GM18511 (cell line): ENCODE data around the gene SHMT2.

Source experiments
- ATAC-seq: cut with Tn5 transposase; IDR thresholded peaks from one replicate; pipeline ENCODE4 v1.9.1; 2021; ENCODE audit warnings: mild to moderate bottlenecking, moderate library complexity; ENCODE audit not compliant: unreplicated experiment

Gene SHMT2

DNA sequence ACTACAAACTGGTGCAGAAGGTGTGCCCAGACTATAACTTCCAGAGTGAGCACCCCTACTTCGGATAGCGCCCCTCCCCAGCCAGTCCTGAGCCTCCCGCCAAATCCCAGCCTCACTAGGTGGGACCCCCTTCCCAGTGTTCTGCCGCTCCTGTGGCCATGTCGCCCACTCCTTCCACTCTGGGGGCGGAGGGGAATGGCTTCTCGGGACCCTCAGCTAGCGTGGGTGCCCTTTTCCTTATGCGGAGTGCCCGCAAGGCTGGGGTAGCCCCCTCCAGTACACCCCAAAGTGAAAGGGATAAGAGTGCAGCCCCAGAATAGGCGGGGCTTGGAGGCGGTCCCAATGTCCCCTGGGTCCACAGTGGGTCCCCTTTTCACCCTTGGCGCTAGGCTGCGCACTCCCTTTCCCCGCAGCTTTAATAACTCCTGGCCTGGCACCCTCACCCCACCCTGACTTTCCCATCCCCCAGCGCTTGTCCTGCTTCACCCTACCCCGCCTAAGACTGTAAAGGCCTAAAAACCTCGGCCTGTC lies 3.8 kb upstream of the SHMT2 start:
- ATAC-seq: no peak

DNA sequence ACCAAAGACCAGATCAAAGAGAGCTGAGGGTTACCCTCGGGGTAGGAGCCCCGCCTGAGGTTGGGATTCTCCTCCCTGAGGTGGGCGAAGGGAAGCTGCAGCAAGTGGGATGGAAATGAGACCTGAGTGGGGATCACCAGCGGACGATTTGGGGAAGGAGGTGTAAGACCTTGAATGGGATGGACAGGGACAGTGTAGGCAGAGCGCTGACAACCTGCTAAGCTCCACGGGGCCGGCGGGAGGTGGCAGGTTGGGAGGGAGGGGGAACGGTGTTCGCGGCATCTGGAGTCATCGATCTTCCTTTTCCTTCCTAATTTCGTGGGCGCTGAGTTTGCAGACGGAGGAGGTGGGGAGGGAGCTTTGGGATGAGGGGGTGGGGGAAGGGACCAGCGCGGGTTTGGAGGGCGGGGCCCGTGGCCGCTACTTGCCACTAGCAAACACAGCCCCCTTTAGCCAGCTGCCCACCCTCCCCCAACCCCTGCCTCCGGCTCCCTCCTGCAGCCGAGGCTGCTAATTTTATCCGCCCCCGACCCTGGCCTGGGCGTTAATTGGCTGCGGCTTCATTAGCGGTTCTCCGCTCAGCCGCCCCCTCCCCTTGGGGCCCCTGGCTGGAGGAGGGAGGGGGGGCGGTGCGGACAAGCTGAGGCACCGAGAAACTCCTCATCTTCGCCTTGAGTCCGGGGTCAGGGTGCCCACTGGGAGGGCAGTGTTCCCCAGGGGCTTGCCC lies 2.8 kb upstream of the SHMT2 start:
- ATAC-seq: no peak

DNA sequence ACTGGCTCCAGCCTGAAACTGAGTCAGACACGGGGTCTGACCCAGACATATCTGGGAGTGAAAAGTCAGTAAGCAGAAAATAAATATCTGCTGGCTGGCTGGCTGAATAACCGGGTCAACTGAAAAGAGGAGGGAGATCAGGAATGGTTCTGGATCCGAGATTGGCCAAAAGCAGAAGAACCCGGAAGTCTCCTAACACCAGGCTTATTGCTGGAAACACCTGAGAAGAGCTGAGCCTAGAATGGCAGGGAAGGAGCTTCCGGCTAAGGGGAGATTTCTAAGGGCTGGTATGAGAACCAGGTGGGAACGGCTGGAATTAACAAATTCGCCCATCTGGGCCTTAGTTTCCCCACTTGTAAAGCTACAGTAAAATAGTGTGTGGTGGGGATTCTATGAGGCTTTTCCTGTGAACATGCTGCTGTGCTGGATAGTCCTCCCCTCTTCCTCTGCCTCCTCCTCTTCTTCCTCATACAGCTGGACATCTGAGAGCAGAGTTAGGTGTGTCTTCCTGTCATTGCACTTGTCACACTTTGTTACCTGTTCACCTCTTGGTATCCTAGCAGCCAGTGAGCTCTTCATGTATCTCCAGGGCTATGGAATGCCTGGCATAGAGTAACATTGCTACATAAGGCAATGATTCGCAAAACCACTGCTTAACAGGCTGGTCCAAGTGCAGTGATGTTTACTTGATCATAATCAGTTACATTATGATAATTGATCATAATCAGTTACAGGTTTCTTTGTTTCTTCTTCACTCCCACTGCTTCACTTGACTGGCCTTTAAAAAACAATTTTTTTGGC lies 2.0 kb upstream of the SHMT2 start:
- no peak for ATAC-seq

DNA sequence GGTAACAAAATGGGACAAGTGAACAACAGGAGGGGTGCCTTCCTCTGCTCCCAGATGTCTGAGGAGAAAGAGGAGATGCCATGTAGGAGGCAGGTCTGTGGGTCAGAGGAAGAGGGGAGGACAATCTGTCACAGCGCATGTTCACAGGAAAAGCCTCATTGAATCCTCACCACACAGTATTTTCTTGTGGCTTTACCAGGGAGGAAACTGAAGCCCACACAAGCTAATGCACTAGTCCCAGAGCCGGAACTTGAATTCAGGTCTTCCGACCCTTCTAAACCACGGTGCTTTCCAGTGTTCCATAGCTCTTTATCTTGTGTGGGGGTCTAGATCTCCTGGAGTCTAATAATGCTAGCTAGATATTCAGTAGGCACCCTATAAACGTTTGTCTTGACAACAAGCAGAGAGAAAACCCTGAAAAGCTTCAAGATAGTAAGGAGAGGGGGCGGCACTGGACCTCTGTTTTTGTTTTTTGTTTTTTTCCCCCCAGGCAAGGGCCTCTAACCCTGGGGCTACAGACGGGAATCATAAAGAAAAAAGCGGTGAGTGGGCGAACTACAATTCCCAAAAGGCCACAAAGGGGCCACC lies 371 bp upstream of the SHMT2 start:
- peak; percentile 6 for ATAC-seq

DNA sequence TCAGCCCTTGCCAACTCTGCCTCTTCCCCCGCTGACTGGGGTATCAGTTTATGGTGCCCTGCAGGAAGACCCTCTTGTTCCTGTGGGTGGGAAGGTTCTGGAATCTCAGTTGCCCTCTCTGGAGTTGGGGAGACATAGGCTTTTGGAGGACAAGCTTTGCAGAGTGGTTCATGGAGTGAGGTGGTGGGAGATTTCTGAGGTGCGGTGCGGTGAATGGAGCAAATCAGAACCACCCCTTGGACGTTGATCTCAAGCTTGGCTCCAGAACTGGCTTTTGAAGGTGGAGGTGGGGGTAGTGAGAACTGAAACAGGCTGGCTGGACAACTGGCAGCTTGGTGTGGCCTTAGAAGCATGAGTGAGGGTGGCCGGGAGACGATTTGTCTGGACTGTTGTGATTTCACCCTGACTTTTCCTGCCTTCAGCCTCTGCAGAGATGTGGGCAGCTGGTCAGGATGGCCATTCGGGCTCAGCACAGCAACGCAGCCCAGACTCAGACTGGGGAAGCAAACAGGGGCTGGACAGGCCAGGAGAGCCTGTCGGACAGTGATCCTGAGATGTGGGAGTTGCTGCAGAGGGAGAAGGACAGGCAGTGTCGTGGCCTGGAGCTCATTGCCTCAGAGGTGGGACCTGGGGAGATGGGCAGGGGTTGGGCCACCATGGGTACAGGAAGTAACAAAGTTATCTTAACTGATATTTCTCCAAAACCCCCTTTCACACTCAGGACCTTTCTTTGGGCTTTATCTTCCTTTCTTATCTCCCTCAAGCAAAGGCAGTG lies 1.1 kb downstream of the SHMT2 start:
- ATAC-seq: no peak

DNA sequence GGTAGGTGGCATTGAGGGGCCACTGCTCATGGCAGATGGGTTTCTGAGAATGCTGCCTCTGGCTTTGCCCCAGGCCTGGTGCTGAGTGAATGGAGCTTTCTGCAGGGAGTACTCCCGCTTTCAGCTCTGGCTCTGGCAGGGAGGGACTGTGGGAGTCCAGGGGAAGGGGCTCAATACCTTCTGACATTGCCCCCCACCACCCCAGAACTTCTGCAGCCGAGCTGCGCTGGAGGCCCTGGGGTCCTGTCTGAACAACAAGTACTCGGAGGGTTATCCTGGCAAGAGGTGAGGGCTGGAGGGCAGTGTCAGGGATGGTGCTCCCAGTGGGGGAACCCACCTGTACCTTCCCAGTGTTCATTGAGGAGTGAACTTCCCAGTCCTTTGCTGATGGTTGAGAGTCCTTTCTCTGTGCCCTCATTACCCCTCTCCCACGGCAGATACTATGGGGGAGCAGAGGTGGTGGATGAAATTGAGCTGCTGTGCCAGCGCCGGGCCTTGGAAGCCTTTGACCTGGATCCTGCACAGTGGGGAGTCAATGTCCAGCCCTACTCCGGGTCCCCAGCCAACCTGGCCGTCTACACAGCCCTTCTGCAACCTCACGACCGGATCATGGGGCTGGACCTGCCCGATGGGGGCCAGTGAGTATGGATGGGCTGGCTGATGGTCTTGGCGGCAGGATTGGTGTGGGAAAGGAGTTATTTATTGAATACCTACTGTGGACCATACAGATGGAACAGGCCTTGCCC lies 1.9 kb downstream of the SHMT2 start:
- no peak for ATAC-seq

DNA sequence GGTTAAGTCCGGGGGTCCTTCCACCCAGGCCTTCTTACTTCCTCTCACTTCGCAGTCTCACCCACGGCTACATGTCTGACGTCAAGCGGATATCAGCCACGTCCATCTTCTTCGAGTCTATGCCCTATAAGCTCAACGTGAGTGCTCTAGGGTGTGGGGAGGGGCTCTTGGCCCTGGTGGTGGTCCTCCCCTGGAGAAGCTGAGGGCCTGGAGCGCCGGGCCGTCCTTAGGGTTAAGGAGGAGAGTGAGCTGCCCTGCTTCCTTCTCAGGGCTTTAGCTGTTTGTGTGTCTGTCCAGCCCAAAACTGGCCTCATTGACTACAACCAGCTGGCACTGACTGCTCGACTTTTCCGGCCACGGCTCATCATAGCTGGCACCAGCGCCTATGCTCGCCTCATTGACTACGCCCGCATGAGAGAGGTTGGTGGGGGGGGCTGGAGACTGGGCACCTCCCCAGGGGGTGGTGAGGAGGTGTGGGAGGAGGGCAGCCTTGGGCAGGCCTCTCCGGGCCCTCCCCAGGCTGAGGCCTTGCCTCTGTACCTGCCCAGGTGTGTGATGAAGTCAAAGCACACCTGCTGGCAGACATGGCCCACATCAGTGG lies 2.7 kb downstream of the SHMT2 start:
- ATAC-seq: no peak

DNA sequence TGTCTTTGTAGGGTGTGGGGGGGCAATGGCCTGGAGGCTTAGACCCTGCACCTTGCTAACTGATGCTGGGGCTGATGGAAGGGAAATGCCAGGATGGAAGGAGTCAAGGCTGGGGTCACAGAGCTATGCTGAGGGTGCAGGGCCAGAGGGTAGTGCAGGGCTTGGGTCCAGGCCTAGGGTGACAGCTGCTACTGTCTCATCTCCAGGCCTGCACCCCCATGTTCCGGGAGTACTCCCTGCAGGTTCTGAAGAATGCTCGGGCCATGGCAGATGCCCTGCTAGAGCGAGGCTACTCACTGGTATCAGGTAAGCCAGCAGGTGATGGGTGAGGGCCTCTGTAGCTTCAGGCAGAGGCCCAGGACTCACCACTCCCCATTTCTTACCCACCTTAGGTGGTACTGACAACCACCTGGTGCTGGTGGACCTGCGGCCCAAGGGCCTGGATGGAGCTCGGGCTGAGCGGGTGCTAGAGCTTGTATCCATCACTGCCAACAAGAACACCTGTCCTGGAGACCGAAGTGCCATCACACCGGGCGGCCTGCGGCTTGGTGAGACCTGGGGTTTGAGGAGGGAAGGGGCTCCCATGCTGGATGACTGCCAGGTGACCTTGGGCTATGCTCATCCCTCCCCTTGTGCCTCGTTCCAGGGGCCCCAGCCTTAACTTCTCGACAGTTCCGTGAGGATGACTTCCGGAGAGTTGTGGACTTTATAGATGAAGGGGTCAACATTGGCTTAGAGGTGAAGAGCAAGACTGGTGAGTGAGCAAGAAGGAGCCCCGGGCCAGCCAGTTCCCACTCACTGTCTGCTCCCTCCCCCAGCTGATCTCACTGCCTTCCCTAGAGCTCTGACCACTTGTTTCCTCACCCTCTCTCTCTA lies 4.1 kb downstream of the SHMT2 start:
- ATAC-seq: no peak

DNA sequence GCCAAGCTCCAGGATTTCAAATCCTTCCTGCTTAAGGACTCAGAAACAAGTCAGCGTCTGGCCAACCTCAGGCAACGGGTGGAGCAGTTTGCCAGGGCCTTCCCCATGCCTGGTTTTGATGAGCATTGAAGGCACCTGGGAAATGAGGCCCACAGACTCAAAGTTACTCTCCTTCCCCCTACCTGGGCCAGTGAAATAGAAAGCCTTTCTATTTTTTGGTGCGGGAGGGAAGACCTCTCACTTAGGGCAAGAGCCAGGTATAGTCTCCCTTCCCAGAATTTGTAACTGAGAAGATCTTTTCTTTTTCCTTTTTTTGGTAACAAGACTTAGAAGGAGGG lies 4.7 kb downstream of the SHMT2 start:
- no peak for ATAC-seq

DNA sequence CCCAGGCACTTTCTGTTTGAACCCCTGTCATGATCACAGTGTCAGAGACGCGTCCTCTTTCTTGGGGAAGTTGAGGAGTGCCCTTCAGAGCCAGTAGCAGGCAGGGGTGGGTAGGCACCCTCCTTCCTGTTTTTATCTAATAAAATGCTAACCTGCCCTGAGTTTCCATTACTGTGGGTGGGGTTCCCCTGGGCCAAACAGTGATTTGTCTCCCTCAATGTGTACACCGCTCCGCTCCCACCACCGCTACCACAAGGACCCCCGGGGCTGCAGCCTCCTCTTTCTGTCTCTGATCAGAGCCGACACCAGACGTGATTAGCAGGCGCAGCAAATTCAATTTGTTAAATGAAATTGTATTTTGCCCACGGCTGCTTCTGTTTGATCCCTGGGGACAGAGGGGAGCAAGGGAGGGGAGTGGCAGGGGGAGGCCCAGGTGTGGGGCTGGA lies 5.1 kb downstream of the SHMT2 start:
- ATAC-seq: no peak

DNA sequence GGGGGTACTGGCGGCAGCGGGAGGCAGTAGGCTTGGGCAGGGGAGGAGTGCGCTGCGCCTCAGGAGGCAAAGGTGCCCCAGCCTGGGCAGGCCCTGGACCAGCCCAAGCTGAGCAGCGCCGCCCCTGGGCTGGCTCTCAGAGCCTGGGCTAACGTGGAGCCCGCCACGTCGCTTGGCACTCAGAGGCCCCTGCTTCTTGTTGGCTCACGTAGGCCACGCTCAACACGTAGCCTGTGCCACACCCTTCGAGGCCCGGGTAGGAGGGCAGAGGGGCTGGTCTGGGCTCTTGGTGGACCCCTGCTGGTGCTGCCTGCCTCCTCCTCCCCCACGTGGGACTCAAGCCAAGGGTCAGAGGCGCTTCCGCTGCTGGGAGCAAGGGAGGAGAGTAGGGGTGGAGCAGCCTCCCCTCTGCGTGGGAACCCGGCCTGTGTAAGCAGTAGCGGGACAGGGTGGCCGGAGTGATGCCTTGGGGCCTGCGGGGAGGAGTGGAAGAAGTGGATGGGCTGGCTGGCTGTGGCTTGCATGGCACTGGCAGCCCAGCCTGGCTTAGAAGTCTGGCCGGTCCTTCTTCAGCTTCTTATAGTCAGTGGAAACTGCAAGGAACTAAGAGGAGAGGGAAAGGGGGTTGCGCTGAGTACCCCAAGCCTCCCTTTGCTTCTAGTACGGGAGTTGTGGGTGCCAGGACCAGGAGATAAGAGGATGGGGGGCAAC lies 5.7 kb downstream of the SHMT2 start:
- no peak for ATAC-seq

DNA sequence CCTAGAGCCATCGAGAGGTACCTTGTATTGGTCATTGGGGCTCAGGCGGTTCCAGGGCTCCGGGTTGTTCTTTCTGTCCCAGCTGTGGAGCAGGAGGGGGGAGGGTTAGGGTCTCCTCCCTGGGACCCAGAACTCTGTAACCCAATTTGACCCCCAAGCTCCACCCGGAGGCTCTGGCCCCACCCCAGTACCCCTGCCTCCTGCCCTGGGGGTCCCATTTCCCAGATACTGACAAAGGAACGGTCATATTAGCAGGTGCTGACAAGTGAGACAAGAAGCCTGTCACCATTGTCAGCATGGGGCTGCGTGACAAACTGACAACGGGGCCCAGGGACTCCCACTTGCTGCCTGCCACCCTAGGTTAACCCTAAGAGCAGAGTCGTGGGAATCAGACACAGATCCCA lies 6.2 kb downstream of the SHMT2 start:
- ATAC-seq: no peak

DNA sequence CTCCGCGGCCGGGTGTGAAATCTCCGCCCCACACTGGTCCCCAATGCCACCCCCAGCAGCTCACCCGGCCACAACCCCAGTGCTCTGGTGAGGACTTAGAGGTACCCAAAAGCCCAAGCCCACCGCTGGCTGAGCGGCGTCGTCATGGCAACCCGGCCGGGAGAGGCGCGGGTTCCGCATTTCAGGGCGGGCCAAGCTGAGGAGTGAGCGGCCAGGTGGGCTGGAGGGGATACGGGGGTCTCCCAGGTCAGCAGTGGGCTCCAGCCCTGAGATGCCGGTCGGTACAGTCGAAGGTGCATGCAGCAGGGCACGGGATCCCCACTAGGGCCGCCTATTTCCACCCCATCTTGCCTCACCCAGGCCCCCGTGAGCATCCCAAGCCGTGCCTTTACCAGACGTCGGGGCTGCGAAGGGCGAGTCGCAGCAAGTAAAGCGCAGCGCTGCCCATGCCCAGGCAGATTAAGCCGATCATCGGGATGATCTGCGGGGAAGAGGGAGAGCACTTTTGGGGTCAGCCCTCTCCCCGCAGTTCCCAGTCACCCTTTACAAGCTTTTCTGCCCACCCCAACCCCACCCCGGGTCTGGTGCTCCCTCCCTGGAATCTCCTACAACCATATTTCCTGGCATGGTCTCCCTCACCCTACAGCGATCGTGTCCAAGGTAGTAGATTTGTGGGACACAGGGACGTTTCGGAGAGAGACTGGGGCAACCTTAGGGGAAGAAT lies 6.9 kb downstream of the SHMT2 start:
- no peak for ATAC-seq

DNA sequence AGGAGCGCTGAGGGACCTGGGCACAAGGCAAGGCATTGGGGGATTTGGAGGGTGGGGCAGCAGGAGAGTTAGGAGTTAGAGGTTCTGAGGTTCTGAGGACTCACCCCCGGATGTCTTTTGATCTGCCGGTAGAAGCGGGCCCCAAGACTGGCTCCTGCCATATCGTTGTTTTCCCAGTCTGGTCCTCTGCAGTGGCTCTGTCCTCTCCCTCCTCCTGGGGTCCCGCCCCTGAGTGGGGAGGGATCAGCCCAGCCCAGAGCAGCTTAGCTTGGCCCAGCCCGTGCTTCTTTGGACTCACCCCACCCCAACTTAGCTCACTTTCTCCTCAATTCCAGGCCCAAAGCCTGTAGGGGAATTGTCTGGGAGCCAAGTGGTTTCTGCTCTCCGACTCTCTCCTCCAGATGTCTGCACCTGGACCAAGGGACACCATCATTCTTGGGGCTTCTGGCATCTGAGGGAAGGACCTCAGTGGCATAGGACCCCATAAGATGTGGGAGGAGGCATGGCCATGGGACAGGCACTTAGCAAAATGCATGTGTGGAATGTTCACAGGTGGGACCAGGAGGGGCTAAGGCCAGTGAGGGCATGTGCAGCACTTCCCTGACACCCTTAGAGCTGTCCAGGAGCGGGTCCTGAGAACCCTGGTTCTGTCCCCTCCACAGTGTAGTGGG lies 7.5 kb downstream of the SHMT2 start:
- ATAC-seq: no peak

DNA sequence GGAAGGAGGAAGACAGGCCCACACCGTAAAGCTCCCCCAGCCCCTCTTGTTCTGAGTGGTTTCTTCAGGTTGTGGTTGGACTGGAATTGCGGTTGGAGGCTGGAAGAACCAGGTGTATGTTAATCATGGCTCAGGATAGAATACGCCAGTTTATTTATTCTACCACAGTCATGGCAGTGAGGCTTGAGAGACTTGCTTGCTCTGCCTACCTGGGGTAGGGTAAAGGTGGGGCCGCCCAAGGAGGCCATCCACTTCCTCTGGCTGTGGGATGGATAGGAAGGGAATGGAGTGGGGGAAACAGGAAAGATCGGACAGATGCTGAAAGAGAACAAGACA lies 8.1 kb downstream of the SHMT2 start:
- no peak for ATAC-seq

DNA sequence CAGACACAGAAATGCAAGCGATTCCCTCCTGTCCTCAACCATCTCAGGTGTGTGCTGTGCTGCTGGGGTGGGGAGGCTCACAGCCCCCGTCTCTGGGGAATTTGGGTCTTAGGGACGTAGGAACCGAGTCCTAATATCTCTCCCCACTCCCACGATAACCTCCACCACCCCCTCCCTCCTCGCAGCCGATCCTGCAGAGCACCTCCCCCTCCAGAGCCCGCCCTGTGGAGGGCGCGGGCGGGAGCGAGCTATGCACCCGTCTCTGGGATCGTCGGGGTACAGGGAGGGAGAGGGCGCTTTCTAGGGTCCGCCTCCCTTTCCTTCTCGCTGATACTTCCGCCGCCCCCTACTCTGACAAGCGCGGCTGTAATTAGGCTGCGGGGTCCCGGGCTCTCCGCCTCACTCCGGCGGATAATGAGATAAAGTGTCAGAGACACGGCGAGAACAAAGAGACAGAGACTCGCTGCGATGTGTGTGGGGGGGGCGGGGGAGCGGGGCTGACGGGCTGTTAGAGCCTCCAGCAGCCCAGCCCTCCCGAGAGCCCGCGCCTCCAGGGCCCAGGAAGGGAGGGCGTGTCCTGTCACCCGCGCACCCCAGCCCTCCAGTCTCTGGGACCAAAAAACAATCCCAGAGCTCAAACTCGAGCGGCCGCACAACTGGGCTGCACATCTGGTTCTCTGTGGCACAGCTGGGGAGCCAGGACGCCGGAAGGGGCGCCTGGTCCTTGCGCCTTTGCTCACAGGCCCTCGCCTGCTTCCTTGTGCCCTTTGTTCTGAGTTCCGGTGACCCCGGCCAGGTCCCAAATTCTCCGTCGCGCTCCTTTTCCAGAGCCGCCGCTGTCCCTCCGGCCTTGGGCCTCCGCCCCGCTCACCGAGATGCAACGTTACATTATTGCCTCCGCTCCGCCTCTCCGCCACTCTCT lies 8.7 kb downstream of the SHMT2 start:
- ATAC-seq: no peak
